Gastroesophageal sphincter (tissue), 4 donors: ENCODE data around the gene RHOG. TPM values are rescaled to one million over a fixed set of nuclear protein-coding genes. Genes with fewer than 3 reads are reported as not detected.
"Not testable (repeated sequence)": the region's sequence is repeated elsewhere in the genome, so short reads cannot be mapped to it uniquely, and the experiment has no call there.

ENCODE experiments used
- ATAC-seq: fragments of 150-250 bp; one replicate; pipeline ENCODE4 v1.9.1; 2016; ENCODE audit warnings: mild to moderate bottlenecking, moderate library complexity
- H3K27ac ChIP-seq, 4 donors: fragments of 200-600 bp; sonication (generic) in 3 of 4; 1 replicate in 3 of 4; 2 replicates in 1 of 4; pipeline ENCODE4 v1.5.1; 2016 to 2019
- H3K27me3 ChIP-seq: fragments of 200-600 bp; sonication (generic); one replicate; pipeline ENCODE4 v1.5.1; 2019
- H3K36me3 ChIP-seq, 2 donors: fragments of 200-600 bp; sonication (generic); one replicate each; pipeline ENCODE4 v1.5.1; 2019; ENCODE audit warnings: control low read depth in 1 of 2
- H3K4me1 ChIP-seq, 3 donors: fragments of 200-600 bp; sonication (generic); 1 replicate in 2 of 3; 2 replicates in 1 of 3; pipeline ENCODE4 v1.5.1; 2016 to 2019; ENCODE audit warnings: control low read depth in 2 of 3
- H3K4me3 ChIP-seq, 2 donors: fragments of 200-600 bp; sonication (generic); one replicate each; pipeline ENCODE4 v1.5.1; 2019; ENCODE audit warnings: mild to moderate bottlenecking in 1 of 2, moderate library complexity in 1 of 2
- H3K9me3 ChIP-seq, 3 donors: fragments of 200-600 bp; sonication (generic); one replicate each; pipeline ENCODE4 v1.5.1; 2017 to 2019; ENCODE audit warnings: control low read depth in 2 of 3
- CTCF ChIP-seq, 4 experiments: fragments of 200-600 bp in 2 of 4; fragments of 450-650 bp in 2 of 4; sonication (generic) in 1 of 4; IDR thresholded peaks; one replicate each; pipeline ENCODE4 v1.5.1; 2017 to 2019; ENCODE audit warnings: antibody characterized with exemption in 4 of 4, mild to moderate bottlenecking in 2 of 4, moderate library complexity in 2 of 4
- EP300 ChIP-seq: sonication (generic); formaldehyde crosslinking; IDR thresholded peaks from one replicate; pipeline ENCODE4 v1.6.1; 2017; ENCODE audit warnings: antibody characterized with exemption, mild to moderate bottlenecking
- POLR2A ChIP-seq, 2 donors: fragments of 450-650 bp; IDR thresholded peaks; one replicate each; pipeline ENCODE4 v1.6.1; 2017; ENCODE audit warnings: antibody characterized with exemption in 2 of 2, mild to moderate bottlenecking in 2 of 2, moderate library complexity in 1 of 2
- POLR2AphosphoS5 ChIP-seq: sonication (generic); formaldehyde crosslinking; IDR thresholded peaks from one replicate; pipeline ENCODE4 v1.6.1; 2017; ENCODE audit warnings: antibody characterized with exemption
- WGBS, 2 donors: methylation state at CpG; one replicate each; pipeline ENCODE4 v1.1.5; 2018; ENCODE audit warnings: low coverage in 1 of 2; 5-methylcytosine and 5-hydroxymethylcytosine counted together
- total RNA-seq, 4 donors: library from RNA; depleted of rRNA; stranded (reverse); fragments of >200 nt; gene quantifications; one replicate each; pipeline ENCODE4 v1.1.0, GENCODE V29; 2016

Gene RHOG
- total RNA-seq, 4 donors from 2014 or later: 31.9 to 67.4 (median 52.2) TPM

DNA sequence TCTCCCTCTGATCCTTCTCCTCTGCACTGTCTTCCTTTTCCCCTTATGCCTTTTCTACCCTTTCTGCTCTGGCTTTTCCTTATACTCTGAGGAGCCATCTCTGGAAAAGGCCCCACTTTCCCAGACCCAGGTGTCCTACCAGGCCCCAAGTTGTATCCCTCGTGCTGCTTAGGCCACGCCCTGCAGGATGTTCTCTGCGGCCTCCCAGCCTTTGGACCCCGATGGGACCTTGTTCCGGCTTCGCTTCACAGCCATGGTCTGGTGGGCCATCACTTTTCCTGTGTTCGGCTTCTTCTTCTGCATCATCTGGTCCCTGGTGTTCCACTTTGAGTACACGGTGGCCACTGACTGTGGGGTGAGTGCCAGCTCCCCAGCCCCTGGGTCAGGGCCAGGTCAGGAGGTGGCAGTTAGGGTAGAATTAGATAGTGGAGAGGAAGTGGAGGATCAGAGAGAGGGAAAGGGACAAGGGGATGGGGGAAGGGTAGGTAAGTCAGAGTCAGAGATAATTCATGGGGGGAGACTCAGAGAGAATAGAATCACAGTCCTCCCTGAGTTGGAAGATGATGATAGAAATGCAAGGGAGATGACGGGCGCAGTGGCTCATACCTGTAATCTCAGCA lies 23.5 kb downstream of the RHOG start:
- Histone ChIP-seq H3K27me3 (no peaks in the 10 kb centered on the region), H3K4me1 (no peaks in the 10 kb centered on the region), H3K9me3 (no peaks in the 10 kb centered on the region), H3K4me3 (no peak overlapping the region), H3K27ac (no peak overlapping the region), H3K36me3 (no peaks in the 10 kb centered on the region)
- no peak for ATAC-seq
- TF ChIP-seq POLR2AphosphoS5: no peak
- no peak for TF ChIP-seq EP300
- no peak for TF ChIP-seq POLR2A (IDR thresholded peaks at IDR 0.05)
- WGBS, 2 donors: 86 to 100% methylated on average over 2 to 9 of the region's 10 CpGs

DNA sequence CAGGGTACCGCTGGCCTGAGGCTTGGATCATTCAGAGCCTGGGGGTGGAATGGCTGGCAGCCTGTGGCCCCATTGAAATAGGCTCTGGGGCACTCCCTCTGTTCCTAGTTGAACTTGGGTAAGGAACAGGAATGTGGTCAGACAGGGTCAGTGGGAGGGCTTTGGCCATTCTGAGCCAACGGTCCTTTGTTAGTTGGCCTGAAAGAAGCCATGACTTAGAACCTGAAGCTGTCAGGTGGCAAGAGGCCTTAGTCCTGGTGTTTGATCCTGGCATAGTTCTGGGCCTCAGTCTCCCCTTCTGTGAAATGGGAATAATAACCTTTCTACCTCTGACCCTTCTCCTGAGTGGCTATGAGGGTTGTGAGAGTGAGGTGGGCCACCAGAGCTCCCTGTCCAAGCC lies 24.1 kb downstream of the RHOG start:
- 100% methylated on average over 1 of the region's 2 CpGs; no CpG with 5 or more reads in 1 of the 2 donors for WGBS, 2 donors
- H3K4me1 ChIP-seq: no peaks in the 10 kb centered on the region
- no peak overlapping the region for H3K27ac ChIP-seq
- no peak for ATAC-seq
- no peak overlapping the region for H3K4me3 ChIP-seq
- no peaks in the 10 kb centered on the region for H3K36me3 ChIP-seq
- TF ChIP-seq POLR2AphosphoS5 (no peak), POLR2A (IDR thresholded peaks at IDR 0.05) (no peak), EP300 (no peak), CTCF (IDR thresholded peaks at IDR 0.05) (no peak)
- H3K9me3 ChIP-seq: no peaks in the 10 kb centered on the region
- H3K27me3 ChIP-seq: no peaks in the 10 kb centered on the region

GRCh38 chr11:3815845-3816244 lies 24.9 kb downstream of the RHOG start:
- Histone ChIP-seq H3K9me3 (no peaks in the 10 kb centered on the region), H3K27me3 (no peaks in the 10 kb centered on the region), H3K4me3 (no peak overlapping the region), H3K4me1 (no peaks in the 10 kb centered on the region), H3K36me3 (no peaks in the 10 kb centered on the region), H3K27ac (no peak overlapping the region)
- ATAC-seq: no peak
- no peak for TF ChIP-seq POLR2A (IDR thresholded peaks at IDR 0.05)
- no peak for TF ChIP-seq EP300
- no peak for TF ChIP-seq CTCF (IDR thresholded peaks at IDR 0.05)
- TF ChIP-seq POLR2AphosphoS5: no peak
- WGBS, 2 donors: 80 to 83% methylated on average over 1 of the region's 4 CpGs

- not testable (repeated sequence) for H3K36me3 ChIP-seq, H3K4me3 ChIP-seq, H3K9me3 ChIP-seq, H3K27me3 ChIP-seq, ATAC-seq, H3K27ac ChIP-seq, H3K4me1 ChIP-seq
- WGBS, 2 donors: 92 to 100% methylated on average over 2 to 4 of the region's 5 CpGs
These were observed 25.9 kb downstream of the RHOG start for GRCh38 chr11:3814832-3815231.

GRCh38 chr11:3810951-3811350 lies 29.8 kb downstream of the RHOG start:
- no peak overlapping the region for H3K27ac ChIP-seq
- H3K4me1 ChIP-seq: peaks cover 0 to 20% (median 0%) of the 10 kb centered on the region in 3 donors
- H3K9me3 ChIP-seq: no peaks in the 10 kb centered on the region
- TF ChIP-seq POLR2AphosphoS5 (no peak), EP300 (no peak), POLR2A (IDR thresholded peaks at IDR 0.05) (no peak), CTCF (IDR thresholded peaks at IDR 0.05) (no peak)
- no peak overlapping the region for H3K4me3 ChIP-seq
- H3K27me3 ChIP-seq: no peaks in the 10 kb centered on the region
- no peaks in the 10 kb centered on the region for H3K36me3 ChIP-seq
- no peak for ATAC-seq
- WGBS, 2 donors: 100% methylated on average over 4 of the region's 4 CpGs

DNA sequence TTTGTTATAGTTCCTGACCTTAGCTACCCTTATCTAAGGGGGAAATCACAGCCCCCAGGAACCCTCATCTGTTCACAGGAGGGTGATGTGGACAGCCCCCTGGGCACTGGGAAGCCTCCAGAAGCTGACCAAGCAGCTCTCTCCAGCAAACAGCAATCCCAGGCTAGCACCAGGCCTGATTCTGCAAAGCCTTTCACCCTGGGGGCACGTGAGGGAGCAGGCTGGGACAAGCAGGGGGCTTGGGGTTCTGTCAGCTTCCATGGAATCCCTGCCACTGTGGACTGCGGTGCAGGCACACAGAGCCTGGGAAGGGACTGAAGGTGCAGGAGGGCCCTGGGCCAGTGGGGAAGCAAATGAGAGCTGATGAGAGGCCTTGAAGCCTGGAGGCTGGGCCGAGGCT lies 30.3 kb downstream of the RHOG start:
- TF ChIP-seq EP300: no peak
- no peak for TF ChIP-seq POLR2AphosphoS5
- TF ChIP-seq CTCF (IDR thresholded peaks at IDR 0.05): no peak
- TF ChIP-seq POLR2A (IDR thresholded peaks at IDR 0.05): no peak
- WGBS, 2 donors: 75 to 100% methylated on average over 1 of the region's 3 CpGs
- Histone ChIP-seq H3K27ac (no peak overlapping the region), H3K9me3 (no peaks in the 10 kb centered on the region), H3K4me3 (no peak overlapping the region), H3K4me1 (peaks cover 0 to 20% (median 0%) of the 10 kb centered on the region in 3 donors), H3K36me3 (no peaks in the 10 kb centered on the region), H3K27me3 (no peaks in the 10 kb centered on the region)
- ATAC-seq: no peak
